GM19468 (cell line): ENCODE measurements around the gene IL31RA.

Source experiments
- ATAC-seq: cut with Tn5 transposase; IDR thresholded peaks from one replicate; pipeline ENCODE4 v1.9.1; 2021; ENCODE audit warnings: mild to moderate bottlenecking, moderate library complexity, moderate number of reproducible peaks; ENCODE audit not compliant: unreplicated experiment; ENCODE audit errors: extremely low read depth

IL31RA gene

DNA sequence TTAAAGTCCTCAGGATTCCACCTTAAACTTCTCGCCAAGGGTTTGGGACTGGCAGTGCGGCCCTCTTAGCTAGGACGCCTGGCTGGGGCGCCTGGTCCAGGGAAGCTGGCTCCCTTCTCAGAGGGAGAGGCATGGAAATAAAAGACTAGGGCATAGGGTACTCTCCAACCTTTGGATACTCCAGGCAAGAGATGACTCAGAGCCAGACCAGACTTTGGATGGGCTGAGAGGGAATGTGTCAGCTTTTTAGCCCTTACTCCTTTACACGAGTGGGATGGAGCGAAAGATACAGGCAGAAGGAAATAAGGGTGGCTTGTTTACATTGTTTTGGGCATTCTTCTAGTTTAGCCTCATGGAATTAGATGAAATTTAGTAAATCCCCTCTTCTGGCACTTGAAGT lies 48.2 kb downstream of the IL31RA start:
- ATAC-seq: no peak

DNA sequence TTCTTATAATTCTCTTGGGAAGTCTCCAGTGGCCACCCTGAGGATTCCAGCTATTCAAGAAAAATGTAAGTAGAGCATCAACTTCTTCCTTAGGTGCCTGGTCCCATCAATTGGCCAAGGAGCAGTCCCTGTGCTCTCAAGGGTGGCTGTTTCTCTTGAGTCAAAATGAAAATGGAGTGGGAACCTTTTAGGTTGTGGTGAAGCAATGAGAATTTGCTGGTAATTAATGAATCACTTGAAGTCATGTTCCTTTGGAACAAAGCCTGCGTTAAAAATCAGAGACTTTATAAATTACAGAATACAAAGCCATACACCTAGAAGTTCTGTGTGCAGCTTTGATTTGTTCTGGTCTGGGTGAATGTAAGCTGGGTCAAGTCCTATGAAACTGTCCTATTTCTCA lies 48.9 kb downstream of the IL31RA start:
- ATAC-seq: no peak

DNA sequence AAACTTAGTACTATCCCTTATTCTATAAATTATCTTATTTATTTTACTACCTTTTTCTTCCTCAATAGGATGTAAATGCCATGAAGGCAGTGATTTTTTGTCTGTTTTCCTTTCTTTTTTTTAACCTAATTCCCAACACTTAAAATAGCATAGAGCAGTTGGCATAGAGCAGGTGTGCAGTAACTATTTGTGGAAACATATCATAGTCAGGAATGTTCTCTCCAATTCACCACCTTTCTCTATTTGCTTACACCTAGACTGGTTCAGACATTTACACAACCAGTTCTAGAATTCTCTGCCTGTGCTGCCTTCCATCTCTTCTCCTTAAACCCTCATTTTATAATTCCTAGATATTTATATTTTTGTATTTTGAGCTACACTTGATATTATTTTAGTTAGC lies 49.6 kb downstream of the IL31RA start:
- no peak for ATAC-seq

DNA sequence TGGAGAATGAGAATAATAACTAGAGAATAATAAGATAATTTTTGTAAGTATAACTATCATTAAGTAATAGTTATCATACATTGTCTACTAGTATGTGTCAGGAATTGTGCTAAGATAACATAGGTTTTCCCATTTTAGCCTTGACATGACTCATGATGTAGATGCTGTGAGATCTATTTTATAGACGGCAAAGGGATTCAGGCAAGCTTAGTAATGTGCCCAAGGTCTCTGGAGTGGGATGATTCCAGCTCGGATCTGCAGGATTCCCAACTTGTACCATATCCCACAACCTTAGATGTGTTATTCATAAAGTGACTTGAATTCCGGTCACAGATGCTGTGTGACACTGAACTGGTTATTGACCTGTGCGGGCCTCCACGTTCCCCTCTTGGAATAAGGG lies 51.5 kb downstream of the IL31RA start:
- no peak for ATAC-seq

DNA sequence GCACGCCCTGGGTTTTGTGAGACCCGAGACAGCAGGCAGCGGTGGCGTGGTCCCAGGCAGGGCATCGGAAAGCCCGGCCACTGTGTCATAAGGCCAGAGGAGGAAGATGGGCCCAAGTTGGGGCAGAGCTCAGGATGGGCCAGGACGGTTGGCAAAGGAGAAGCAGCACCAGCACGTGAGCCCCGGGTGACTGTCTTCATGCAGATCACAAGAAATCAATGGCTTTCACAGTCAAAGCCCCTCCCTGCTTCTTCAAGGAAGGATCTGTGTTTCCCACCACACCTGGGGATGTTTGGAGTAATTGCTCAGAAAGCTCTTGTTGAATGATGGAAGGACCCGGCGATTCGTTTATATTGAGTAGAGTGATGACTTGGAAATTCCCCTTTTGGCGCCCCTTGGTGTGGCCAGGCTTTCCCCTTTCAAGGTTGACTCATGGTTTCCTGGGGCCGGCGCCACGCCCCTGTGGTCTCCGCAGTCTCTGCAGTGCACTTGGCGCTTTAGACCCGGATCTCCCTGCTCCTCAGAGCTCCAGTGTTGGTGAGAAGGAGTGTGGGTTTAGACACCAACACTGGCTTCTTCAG lies 52.1 kb downstream of the IL31RA start:
- ATAC-seq: peak; percentile 78

DNA sequence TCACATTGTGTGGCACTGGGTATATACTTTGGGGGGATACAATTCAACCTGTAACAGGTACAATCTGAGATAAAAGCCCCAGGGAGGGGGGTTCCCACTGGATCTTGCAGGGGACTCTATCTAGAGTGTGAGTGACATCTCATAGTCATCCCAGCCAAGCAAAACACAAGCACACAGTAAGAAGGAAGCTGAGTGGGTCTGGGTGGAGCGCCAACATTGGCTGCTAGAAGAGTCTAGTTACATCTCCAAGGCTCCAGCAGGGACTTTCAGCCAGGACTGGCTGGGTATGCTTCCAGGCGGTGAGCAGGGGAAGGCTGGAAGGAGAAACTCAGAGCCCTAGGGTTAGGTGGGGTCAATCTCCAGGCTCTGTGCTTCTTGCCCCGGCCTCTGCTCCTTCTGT lies 53.0 kb downstream of the IL31RA start:
- no peak for ATAC-seq

DNA sequence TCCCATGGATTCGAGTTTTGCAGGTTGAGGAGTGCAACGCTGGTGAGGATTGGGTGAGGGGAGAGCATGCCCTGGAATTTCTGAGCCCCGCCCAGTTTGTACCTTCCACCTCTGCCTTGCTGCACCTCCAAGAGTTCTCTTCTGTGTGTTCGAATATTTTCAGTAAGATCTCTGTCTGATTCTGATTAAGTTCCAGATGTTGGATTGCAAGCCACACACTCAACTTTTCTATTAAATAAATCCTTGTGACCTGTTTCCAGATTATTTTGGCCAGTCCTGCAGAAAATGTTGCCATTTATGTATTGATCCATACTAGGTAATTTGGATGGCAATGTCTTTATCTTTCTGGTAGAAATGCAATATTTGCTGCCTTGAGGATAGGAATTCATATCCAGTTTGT lies 54.1 kb downstream of the IL31RA start:
- no peak for ATAC-seq

DNA sequence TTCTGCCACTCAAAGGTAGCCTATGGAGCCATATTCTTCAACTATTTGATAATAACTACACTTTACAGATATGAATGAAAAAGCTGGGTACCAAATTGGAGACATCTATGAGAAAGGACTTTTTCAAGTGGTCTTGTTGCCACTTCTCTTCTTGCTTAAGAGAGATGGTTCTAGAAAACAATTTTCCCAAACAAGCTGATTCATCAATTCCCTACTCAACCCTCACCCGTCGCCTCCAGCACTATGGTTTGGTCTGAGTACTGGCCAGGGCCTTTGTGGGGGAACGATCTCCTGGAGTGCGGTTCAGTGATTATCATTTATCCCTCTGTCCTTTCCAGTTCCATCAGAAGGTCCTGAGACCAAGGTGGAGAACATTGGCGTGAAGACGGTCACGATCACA lies 56.8 kb downstream of the IL31RA start:
- ATAC-seq: no peak

DNA sequence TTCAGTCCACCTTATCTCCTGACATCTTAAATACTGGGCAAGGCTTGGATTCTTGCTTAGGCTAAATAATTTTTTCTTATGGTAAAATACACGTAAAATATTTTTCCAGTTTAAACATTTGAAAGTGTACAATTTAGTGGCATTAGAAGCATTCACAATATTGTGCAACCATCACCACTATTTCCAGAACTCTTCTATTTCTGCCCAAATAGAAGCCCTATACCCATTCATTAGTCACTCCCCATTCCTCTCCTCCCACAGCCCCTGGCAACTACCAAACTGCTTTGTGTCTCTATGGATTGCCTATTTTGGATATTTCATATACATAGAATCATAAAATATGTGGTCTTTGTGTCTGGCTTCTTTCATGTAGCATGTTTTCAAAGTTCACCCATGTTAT lies 57.6 kb downstream of the IL31RA start:
- ATAC-seq: no peak

DNA sequence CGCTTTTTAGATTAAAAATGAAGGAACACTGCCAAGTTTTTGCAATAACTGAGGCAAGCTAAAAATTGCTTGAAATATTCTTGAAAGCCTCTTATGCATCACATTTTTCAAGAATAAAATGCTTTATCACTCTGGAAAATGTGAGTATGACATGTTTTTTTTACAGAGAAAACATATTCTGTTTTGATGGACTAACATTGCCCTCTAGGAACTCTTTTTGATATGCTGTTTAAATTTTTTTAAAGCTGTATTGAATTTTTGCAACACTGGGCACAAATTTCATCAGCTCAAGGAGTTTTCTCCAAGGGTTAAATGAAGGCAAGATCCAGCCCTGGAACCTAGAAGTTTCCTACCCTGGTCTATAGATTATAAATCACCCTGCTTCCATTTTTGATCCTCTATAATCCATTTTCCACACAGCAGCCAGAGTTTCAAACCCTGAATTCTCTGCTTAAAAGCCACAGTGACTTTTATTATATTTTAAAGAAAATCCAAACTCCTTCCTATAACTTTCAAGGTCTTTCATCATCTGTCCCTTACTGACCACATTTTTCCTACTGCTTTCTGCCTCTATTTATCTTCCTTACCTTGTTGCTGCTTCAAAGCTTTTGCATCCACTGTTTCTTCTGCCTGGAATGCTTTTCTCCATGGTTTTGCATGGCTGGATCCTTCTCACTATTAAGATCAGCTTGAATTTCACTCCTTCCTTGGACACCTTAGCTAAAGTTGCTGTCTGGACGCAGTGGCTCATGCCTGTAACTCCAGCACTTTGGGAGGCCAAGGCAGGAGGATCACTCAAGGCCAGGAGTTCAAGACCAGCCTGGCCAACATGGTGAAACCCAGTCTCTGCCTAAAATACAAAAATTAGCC lies 60.9 kb downstream of the IL31RA start:
- no peak for ATAC-seq

DNA sequence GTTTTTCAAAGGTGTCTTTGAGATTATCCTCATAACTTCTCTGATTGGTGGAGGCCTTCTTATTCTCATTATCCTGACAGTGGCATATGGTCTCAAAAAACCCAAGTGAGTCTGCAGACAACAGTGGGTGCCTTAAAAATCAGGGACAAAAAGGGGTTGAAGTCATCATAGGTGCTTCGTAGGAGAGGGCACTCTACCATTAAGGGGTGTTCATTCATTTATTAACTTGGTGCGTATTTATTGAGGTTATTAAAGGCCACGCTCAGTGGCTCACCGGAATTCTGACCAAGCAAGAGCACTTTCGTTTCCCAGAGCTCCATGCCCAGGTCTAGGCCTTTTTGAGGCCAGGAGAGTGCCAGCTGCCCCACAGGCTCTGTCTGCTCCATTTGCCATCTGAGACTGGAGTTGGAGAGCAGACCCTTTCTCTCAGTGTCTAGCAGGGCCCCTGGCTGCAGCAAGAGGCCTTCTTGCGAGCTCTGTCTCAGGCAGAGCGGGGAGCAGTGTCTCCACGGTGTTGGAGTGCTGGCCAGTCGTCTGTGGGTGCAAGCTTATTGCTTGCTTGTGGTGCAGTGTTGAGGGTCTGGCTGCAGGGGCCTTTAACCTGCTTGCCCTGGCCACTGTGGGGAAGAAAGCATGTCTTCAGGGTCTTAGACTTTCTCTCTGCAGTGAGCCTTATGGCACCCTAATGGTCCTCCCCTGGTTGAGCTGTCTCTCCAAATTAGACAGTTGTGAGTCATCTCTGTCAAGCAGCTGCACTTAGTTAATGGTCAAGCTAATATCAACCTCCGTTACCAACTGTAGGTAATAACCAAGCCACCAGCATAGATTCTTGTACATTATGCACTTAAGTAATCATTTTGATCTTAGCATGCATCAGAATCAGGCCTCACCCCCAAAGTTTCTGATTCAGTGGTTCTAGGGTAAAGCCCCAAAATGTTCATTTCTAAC lies 62.6 kb downstream of the IL31RA start:
- peak; percentile 94 for ATAC-seq

DNA sequence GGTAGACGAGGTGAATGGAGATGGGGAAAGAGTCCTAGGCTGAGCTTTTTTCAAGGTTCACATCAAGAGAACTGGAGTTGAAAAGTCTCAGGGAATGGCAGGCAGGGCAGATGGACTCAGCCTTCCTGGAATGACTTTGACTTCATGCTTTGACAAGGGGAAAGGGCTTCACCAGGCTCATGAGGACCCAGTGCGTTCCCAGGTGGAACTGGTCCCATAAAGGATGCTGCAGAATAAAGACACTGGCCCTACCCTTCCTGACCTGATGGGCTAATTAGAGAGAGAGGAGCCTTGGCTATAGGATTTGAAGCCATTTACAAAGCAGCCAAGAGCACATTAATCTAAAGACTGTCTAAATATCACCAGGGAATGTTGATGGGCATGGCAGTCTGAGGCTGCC lies 63.8 kb downstream of the IL31RA start:
- ATAC-seq: no peak

DNA sequence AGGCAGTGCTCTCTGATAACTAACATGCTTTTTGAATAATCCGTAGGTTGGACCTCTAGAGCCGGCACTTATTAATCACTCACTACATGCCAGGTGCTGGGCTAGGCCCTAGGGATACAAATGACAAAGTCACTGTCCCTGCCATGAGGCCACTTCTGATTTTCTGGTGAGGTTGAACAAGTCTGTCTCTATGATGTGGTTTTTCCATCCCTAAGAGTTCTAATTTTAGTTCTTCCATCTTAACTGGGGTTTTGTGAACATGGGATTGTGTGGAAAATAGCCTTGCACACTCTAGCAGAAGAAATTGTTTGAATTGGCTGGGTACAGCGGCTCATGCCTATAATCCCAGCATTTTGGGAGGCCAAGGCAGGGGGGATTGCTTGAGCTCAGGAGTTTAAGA lies 64.6 kb downstream of the IL31RA start:
- no peak for ATAC-seq

DNA sequence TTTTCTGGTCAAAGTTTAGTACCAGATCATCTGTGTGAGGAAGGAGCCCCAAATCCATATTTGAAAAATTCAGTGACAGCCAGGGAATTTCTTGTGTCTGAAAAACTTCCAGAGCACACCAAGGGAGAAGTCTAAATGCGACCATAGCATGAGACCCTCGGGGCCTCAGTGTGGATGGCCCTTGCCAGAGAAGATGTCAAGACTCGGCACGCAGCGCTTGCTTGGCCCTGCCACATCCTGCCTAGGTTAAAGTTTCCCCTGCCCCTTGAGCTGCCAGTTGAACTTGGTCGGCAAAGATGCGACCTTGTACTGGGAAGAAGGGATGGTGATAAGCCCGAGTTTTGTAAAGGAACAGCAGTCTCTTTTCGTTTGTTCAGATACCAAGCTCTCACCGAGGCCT lies 65.8 kb downstream of the IL31RA start:
- no peak for ATAC-seq

DNA sequence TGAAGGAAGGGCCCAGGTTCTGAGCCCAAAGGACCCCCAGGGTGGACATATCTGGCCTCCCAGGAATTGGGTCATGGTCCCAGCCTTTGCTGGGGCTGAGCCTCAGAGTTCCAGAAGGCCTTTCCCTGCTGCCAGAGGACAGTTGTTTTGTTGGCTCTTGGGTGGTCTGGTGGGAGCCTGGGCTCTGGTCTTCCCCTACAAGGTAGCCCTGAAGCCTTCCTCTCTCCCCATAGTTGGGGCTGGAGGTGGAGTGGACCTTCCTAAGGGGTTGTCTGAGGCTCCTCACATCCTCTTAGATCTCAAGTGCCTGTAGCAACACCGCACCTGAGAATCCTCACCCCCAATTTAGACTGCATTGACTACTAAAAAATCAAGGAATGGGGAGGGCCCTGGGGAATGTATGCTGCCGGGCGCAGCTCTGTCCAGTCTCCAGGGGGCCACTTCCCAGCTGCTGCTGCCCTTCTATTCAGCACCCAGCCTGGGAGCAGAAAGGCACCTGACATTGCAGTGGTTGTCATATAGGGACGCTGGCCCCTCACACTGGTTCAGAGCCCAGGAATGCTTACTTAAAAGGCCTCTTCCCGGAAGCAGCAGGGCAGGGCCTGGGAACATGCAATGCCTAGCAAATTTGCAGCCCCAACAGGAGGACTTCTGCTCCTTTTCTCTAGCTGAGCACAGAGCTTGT lies 66.4 kb downstream of the IL31RA start:
- no peak for ATAC-seq

DNA sequence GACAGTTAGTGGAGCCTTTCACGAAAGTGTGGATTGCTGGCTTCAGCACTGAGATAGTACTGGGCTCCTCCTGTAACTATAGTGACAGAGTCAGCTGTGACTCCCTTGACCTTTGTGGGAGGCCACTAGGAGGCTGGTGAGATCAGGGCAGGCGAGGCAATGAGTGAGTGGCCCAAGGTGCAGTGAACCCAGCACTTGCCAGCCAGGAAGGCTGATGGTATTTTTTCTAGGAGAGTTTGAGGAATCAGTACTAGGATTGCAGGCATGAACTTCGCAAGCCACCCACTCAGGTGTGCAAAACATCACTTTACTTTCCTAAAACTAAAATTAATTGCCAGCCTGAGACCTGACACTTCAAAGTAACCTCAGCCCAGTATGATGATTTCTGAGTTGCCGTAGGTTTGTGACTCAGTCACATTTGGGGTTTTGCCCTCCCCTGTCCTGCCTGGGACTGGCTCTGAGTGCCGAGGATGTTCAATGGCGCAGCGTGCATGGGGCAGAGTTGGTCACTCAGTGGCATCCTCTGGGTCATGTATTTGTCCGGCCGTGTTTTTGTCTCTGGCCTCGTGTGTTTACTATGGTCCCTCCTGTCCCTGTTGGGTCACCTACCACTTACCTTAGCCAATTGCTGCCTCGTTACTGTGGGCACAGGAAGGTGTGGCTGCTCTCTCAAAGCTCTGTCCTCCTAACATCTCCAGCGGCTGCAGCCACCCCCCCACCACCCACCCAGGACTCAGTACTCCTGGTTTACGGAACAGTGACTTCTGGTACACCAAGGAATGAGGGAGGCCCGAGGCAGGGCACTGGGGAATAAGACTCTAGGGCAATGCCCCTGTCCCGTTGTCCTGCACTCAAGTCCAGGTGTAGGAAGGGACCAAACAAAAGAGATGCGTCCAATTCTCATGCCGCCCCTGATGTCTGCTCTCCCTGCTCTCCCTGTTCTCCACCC lies 67.2 kb downstream of the IL31RA start:
- ATAC-seq: no peak

DNA sequence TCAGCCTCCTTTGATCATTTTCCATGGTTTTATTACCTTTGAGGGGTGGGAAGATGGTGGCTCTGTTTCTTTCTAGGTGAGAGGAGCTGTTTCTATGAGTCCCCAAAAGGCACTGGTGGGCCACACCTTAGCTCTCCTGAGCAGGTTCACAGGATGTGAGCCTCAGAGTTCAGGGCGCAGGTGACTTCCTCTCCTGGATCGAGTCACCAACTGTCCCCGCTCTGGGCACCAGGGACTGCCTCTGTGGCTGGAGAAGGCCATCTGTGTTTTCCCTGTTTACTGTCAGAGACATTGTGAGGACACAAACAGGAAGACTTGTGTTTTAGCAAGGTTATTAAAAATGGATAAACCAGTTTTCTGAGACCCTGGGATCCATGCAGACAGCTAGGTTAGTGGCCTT lies 68.5 kb downstream of the IL31RA start:
- no peak for ATAC-seq

DNA sequence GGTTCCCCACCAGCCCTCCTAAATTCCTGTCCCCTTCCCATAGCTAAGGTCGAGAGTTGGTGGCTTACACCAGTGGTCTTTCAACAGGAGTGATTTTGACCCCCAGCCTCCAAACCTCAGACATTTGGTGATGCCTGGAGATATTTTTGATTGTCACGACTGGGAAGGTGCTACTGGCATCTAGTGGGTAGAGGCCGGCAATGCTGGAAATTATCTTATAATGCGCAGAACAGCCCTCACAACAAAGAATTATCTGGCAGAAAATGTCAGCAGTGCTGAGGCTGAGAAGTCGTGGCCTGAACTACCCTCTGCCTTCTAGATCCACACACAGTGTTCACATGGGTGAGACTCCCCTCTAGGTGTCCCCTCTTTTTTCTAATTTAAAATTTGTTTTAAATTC lies 69.6 kb downstream of the IL31RA start:
- ATAC-seq: no peak

DNA sequence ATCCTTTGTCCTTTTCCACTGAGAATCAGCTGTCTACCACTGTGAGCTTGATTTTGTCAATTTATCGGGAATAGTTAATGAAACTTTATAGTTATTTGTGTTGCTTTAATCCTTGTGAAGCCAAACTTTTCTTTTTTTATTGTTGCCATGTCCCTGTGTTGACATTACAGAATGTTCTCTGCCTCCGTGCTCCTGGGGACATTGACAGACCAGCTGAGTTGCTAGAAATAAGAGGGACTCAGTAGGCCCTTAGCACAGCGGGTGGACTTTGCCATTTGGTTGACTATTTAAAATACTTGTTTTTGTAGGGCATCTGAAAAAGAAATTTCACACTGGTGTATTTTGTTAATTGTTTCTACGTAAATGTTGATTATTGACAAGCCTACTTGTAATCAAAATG lies 70.5 kb downstream of the IL31RA start:
- ATAC-seq: no peak
